ENCODE measurements around the gene MED12L. TPM values are rescaled to one million over a fixed set of nuclear protein-coding genes. Genes with fewer than 3 reads are reported as not detected.

The MED12L gene
- total RNA-seq, 1 experiment from 2014 or later: 14.9 TPM

- H3K9me3 ChIP-seq (ENCODE audit: control insufficient read depth, low read depth, low read length): no peaks in the 10 kb centered on the region
- no peak overlapping the region for H3K18ac ChIP-seq (ENCODE audit: insufficient read length, low read depth, low read length)
- H3K4me1 ChIP-seq (ENCODE audit: insufficient read depth, low read length): peaks cover 2% of the 10 kb centered on the region; the same call in 1 of the 2 replicates
- Mint-ChIP-seq H3K9me3 (no peaks in the 10 kb centered on the region), H3K27ac (peak overlapping the region in 1 of 3 experiments; percentile 4; a peak in 2 of 7 replicates), H3K4me1 (peaks cover 15 to 18% of the 10 kb centered on the region in 2 experiments), H3K4me3 (no peak overlapping the region), H3K36me3 (ENCODE audit: insufficient read depth in 1 of 3, low read depth in 3 of 3) (peaks cover 0 to 7% (median 3%) of the 10 kb centered on the region in 3 experiments; a peak in 3 of 7 replicates), H3K27me3 (ENCODE audit: low read depth) (no peaks in the 10 kb centered on the region)
- H3K27ac ChIP-seq (ENCODE audit: insufficient read length, low read depth, low read length): no peak overlapping the region
- no peak overlapping the region for H2BK5ac ChIP-seq (ENCODE audit: insufficient read length, low read length)
- H2BK120ac ChIP-seq (ENCODE audit: low read depth, low read length, poor library complexity, severe bottlenecking): no peak overlapping the region
- 100% methylated on average over 1 of the region's 5 CpGs for WGBS (ENCODE audit: extremely low coverage, insufficient read length, low lambda C conversion rate)
- H3K9ac ChIP-seq (ENCODE audit: extremely low read depth, insufficient read length, low read length): no peak overlapping the region
- no peak overlapping the region for H3T11ph ChIP-seq (ENCODE audit: low read length)
- no peak for TF ChIP-seq CTCF (conservative IDR thresholded peaks at IDR 0.05)
- no peaks in the 10 kb centered on the region for H4K20me1 ChIP-seq (ENCODE audit: control insufficient read depth, insufficient read depth, insufficient read length)
- H3K79me2 ChIP-seq (ENCODE audit: insufficient read depth, low read length): no peaks in the 10 kb centered on the region
- H2BK12ac ChIP-seq (ENCODE audit: insufficient read length, low read depth, low read length): no peak overlapping the region
- no peak for DNase-seq
- H3K23me2 ChIP-seq (ENCODE audit: insufficient read length, low read depth, low read length, poor library complexity, severe bottlenecking): no peaks in the 10 kb centered on the region
- H3K79me1 ChIP-seq (ENCODE audit: insufficient read depth, low read depth, low read length, poor library complexity, severe bottlenecking): no peaks in the 10 kb centered on the region
- H3K56ac ChIP-seq (ENCODE audit: insufficient read length, low read depth, low read length): no peak overlapping the region
- H4K5ac ChIP-seq (ENCODE audit: insufficient read length, low read depth, low read length): no peak overlapping the region
- no peak overlapping the region for H3K14ac ChIP-seq (ENCODE audit: insufficient read depth, low read length)
- H2BK15ac ChIP-seq (ENCODE audit: low read depth, low read length): no peak overlapping the region
- H3K4ac ChIP-seq (ENCODE audit: low read depth, low read length): no peak overlapping the region
- H3K23ac ChIP-seq (ENCODE audit: insufficient read length, low read depth, low read length): no peak overlapping the region
- no peak overlapping the region for H4K8ac ChIP-seq (replicated peaks; ENCODE audit: insufficient read length, low read depth, low read length)
- H3K4me2 ChIP-seq (ENCODE audit: insufficient read depth, insufficient read length, low read length): no peak overlapping the region
- no peak overlapping the region for H2AK5ac ChIP-seq (ENCODE audit: insufficient read length, low read length)
- no peak overlapping the region for H2AFZ ChIP-seq (ENCODE audit: low read length)
- no peak overlapping the region for H4K91ac ChIP-seq (ENCODE audit: insufficient read length, low read depth, low read length)
- H2BK20ac ChIP-seq (ENCODE audit: low read depth, low read length, poor library complexity, severe bottlenecking): no peak overlapping the region
- no peaks in the 10 kb centered on the region for H3K27me3 ChIP-seq (ENCODE audit: insufficient read depth, low read length)
These were observed 184.2 kb downstream of the MED12L start for GRCh38 chr3:151269631-151270030.

Data from H9 (cell line).